B cell (primary cell): ENCODE measurements around the gene DIP2B. TPM values are rescaled to one million over a fixed set of nuclear protein-coding genes. Genes with fewer than 3 reads are reported as not detected.

Experiments used
- ATAC-seq: fragments of 200-7000 bp; cut with Tn5 transposase; one replicate; pipeline ENCODE4 v1.10.0; 2021; ENCODE audit warnings: low read depth, mild to moderate bottlenecking, moderate number of reproducible peaks, moderate library complexity
- CTCF ChIA-PET: fragments of 350-600 bp; sonication (Branson Sonifier 250); formaldehyde crosslinking; loops from one replicate; lab custom pipeline; 2021; ENCODE audit warnings: antibody characterized with exemption, inconsistent platforms; lab: Charles Lee
- POLR2A ChIA-PET: fragments of 350-600 bp; sonication (Branson Sonifier 250); formaldehyde crosslinking; loops from one replicate; lab custom pipeline; 2021; ENCODE audit warnings: antibody characterized with exemption; lab: Charles Lee
- DNase-seq: peaks from one replicate; pipeline ENCODE4 v3.0.0; 2013
- H2AFZ ChIP-seq: 2 replicates; pipeline ENCODE4 v1.6.1; 2012; ENCODE audit warnings: mild to moderate bottlenecking, low read depth, low read length; ENCODE audit not compliant: insufficient read depth, poor library complexity, severe bottlenecking
- H3K27ac ChIP-seq, 2 donors: 1 replicate in 1 of 2; 2 replicates in 1 of 2; pipeline ENCODE4 v1.5.1; 2012 to 2013; ENCODE audit warnings: low read length in 2 of 2, mild to moderate bottlenecking in 2 of 2, moderate library complexity in 1 of 2
- H3K27me3 ChIP-seq, 4 experiments: fragments of 200-600 bp in 1 of 4; sonication (generic) in 1 of 4; replicated peaks in 1 of 4; 1 replicate in 2 of 4; 2 replicates in 2 of 4; pipeline versions ENCODE4 v1.6.1 to v1.7.0; 2013 to 2016; ENCODE audit warnings: low read length in 3 of 4, mild to moderate bottlenecking in 2 of 4, mixed read lengths in 1 of 4, moderate library complexity in 1 of 4; ENCODE audit not compliant: insufficient read depth in 4 of 4, control insufficient read depth in 3 of 4; ENCODE audit errors: control extremely low read depth in 1 of 4
- H3K36me3 ChIP-seq, 2 experiments: replicated peaks in 1 of 2; 1 replicate in 1 of 2; 2 replicates in 1 of 2; pipeline versions ENCODE4 v1.6.1 to v1.7.1; 2013; ENCODE audit warnings: low read length in 1 of 2; ENCODE audit not compliant: insufficient read depth in 2 of 2, control insufficient read depth in 1 of 2; ENCODE audit errors: control extremely low read depth in 1 of 2, extremely low read depth in 1 of 2
- H3K4me1 ChIP-seq, 2 donors: fragments of 200-600 bp in 1 of 2; sonication (generic) in 1 of 2; 1 replicate in 1 of 2; 2 replicates in 1 of 2; pipeline versions ENCODE4 v1.5.1 to v1.6.1; 2013 to 2017; ENCODE audit warnings: low read length in 2 of 2; ENCODE audit not compliant: control insufficient read depth in 2 of 2, insufficient read depth in 2 of 2
- H3K4me2 ChIP-seq: replicated peaks from 2 replicates; pipeline ENCODE3; 2012; ENCODE audit warnings: mild to moderate bottlenecking, low read depth, low read length; ENCODE audit not compliant: poor library complexity, severe bottlenecking
- H3K4me3 ChIP-seq, 5 experiments: fragments of 200-600 bp in 1 of 5; sonication (generic) in 1 of 5; 1 replicate in 3 of 5; 2 replicates in 2 of 5; pipeline versions ENCODE4 v1.5.1 to v1.7.0; 2011 to 2016; ENCODE audit warnings: low read length in 4 of 5, mild to moderate bottlenecking in 4 of 5, low read depth in 2 of 5, control low read depth in 1 of 5, moderate library complexity in 1 of 5; ENCODE audit not compliant: insufficient read depth in 1 of 5; ENCODE audit errors: control extremely low read depth in 1 of 5, extremely low read depth in 1 of 5
- H3K79me2 ChIP-seq: fragments of 200-600 bp; sonication (generic); one replicate; pipeline ENCODE4 v1.6.0; 2016; ENCODE audit warnings: low read length; ENCODE audit not compliant: control insufficient read depth, insufficient read depth
- H3K9ac ChIP-seq: fragments of 200-600 bp; sonication (generic); 2 replicates; pipeline ENCODE4 v1.6.1; 2017; ENCODE audit warnings: mild to moderate bottlenecking, low read length, moderate library complexity
- H3K9me3 ChIP-seq, 3 donors: one replicate each; pipeline versions ENCODE4 v1.6.1 to v1.7.1; 2013; ENCODE audit warnings: low read length in 2 of 3; ENCODE audit not compliant: control insufficient read depth in 2 of 3, insufficient read depth in 1 of 3; ENCODE audit errors: control extremely low read depth in 1 of 3
- H4K20me1 ChIP-seq: 2 replicates; pipeline ENCODE4 v1.6.0; 2012; ENCODE audit warnings: mild to moderate bottlenecking, low read length; ENCODE audit not compliant: insufficient read depth, control insufficient read depth, poor library complexity, severe bottlenecking
- H3K27ac Mint-ChIP-seq: one replicate; pipeline ENCODE4 v1.8.0; 2021; ENCODE audit warnings: mixed read lengths
- H3K27me3 Mint-ChIP-seq: one replicate; pipeline ENCODE4 v1.8.0; 2021; ENCODE audit warnings: mixed read lengths
- H3K4me1 Mint-ChIP-seq: one replicate; pipeline ENCODE4 v1.8.0; 2021; ENCODE audit warnings: mixed read lengths
- H3K4me3 Mint-ChIP-seq: one replicate; pipeline ENCODE4 v1.8.0; 2021; ENCODE audit warnings: mixed read lengths
- H3K9me3 Mint-ChIP-seq: one replicate; pipeline ENCODE4 v1.8.0; 2022; ENCODE audit warnings: mixed read lengths; ENCODE audit not compliant: insufficient read depth
- CTCF ChIP-seq: fragments of 200-600 bp; IDR thresholded peaks from one replicate; pipeline ENCODE4 v1.8.0; 2022; ENCODE audit warnings: antibody characterized with exemption, mild to moderate bottlenecking
- EZH2 ChIP-seq: IDR thresholded peaks from 2 replicates; pipeline ENCODE4 v1.6.1; 2012; ENCODE audit warnings: borderline replicate concordance, low read depth, mild to moderate bottlenecking, moderate library complexity, low read length; ENCODE audit not compliant: insufficient read depth, poor library complexity, severe bottlenecking
- WGBS: methylation state at CpG from one replicate; pipeline ENCODE4 v1.1.5; 2013; ENCODE audit warnings: missing lambda C conversion rate; ENCODE audit not compliant: insufficient coverage; 5-methylcytosine and 5-hydroxymethylcytosine counted together
- intact Hi-C: fragments of 100-400 bp; cut with micrococcal nuclease; formaldehyde crosslinking; loops from one replicate; pipeline ENCODE4 v1.10.0; 2022
- polyA plus RNA-seq: library from polyadenylated mRNA; depleted of rRNA; stranded (reverse); fragments of >200 nt; gene quantifications from 2 replicates; pipeline ENCODE4 v1.2.3, GENCODE V29; 2012
- total RNA-seq, 2 donors: library from RNA; stranded (reverse); fragments of 120-200 nt in 1 of 2; gene quantifications; 1 replicate in 1 of 2; 2 replicates in 1 of 2; pipeline versions ENCODE4 v1.2.3 to v1.2.4, GENCODE V29; 2013 to 2022

The DIP2B gene
- total and polyA plus RNA-seq, 2 donors (not counting 1 experiment from before 2014, with no cell fraction given) = 16.4 to 38.8 TPM

GRCh38 chr12:50597200-50598195 lies 92.7 kb downstream of the DIP2B start:
- peaks cover 67% of the 10 kb centered on the region for H4K20me1 ChIP-seq
- no peak for TF ChIP-seq EZH2
- no peak for TF ChIP-seq CTCF
- peaks cover 19 to 20% of the 10 kb centered on the region in 2 donors for H3K4me1 ChIP-seq
- DNase-seq (peak; percentile 50), ATAC-seq (peak; percentile 81)
- Mint-ChIP-seq H3K4me3 (peak overlapping the region; percentile 57), H3K9me3 (no peaks in the 10 kb centered on the region), H3K27ac (peak overlapping the region; percentile 54), H3K27me3 (no peaks in the 10 kb centered on the region), H3K4me1 (peaks cover 49% of the 10 kb centered on the region)
- H3K27me3 ChIP-seq = no peaks in the 10 kb centered on the region
- WGBS = 17% methylated on average over 5 of the region's 9 CpGs
- ChIA-PET CTCF (interaction anchor here (0.7 kb wide), 1 partner anchor 94 kb away, joined by 3 read pairs; no protein-coding TSS in a partner anchor), POLR2A (no interaction called here)
- no peak overlapping the region for H2AFZ ChIP-seq
- H3K36me3 ChIP-seq = no peaks in the 10 kb centered on the region
- H3K4me3 ChIP-seq = peak overlapping the region in 3 of 5 experiments; percentile 9 to 23 (median 17)
- peak overlapping the region; percentile 60 for H3K4me2 ChIP-seq
- H3K27ac ChIP-seq = peak overlapping the region; percentile 28 to 75
- peaks cover 84% of the 10 kb centered on the region for H3K79me2 ChIP-seq
- intact Hi-C loops = loop anchor here (2.0 kb wide), 1 partner anchor 93 kb away; the partner anchor contains the start of gene DIP2B
- no peaks in the 10 kb centered on the region for H3K9me3 ChIP-seq
- H3K9ac ChIP-seq = peak overlapping the region; percentile 41
